Karpas-422 (cell line): Measurements from ENCODE around the gene CTTNBP2. TPM values are rescaled to one million over a fixed set of nuclear protein-coding genes. Genes with fewer than 3 reads are reported as not detected.

Experiments used
- DNase-seq: peaks from one replicate; pipeline ENCODE4 v3.0.0-alpha.2; 2015
- H2AFZ ChIP-seq: fragments of 200-600 bp; sonication (generic); 2 replicates; pipeline ENCODE4 v1.6.1; 2014; ENCODE audit warnings: antibody characterized with exemption, low read length, mixed read lengths
- H3K27ac ChIP-seq: fragments of 200-600 bp; sonication (generic); 2 replicates; pipeline ENCODE4 v1.5.1; 2014; ENCODE audit warnings: mild to moderate bottlenecking, low read length, moderate library complexity
- H3K27me3 ChIP-seq: fragments of 200-600 bp; sonication (generic); 2 replicates; pipeline ENCODE4 v1.6.1; 2014; ENCODE audit warnings: low read length, mixed read lengths
- H3K36me3 ChIP-seq: fragments of 200-600 bp; sonication (generic); 2 replicates; pipeline ENCODE4 v1.6.1; 2014; ENCODE audit warnings: low read length, mixed read lengths; ENCODE audit not compliant: insufficient read depth
- H3K4me1 ChIP-seq: fragments of 200-600 bp; sonication (generic); 2 replicates; pipeline ENCODE4 v1.6.1; 2014; ENCODE audit warnings: mild to moderate bottlenecking, low read length, mixed read lengths
- H3K4me2 ChIP-seq: fragments of 200-600 bp; sonication (generic); 2 replicates; pipeline ENCODE4 v1.6.1; 2014; ENCODE audit warnings: low read length, low read depth, mild to moderate bottlenecking; ENCODE audit not compliant: poor library complexity, severe bottlenecking
- H3K4me3 ChIP-seq: fragments of 200-600 bp; sonication (generic); 2 replicates; pipeline ENCODE4 v1.5.1; 2014; ENCODE audit warnings: mild to moderate bottlenecking, antibody characterized with exemption, low read length, mixed read lengths
- H3K79me2 ChIP-seq: fragments of 200-600 bp; sonication (generic); 2 replicates; pipeline ENCODE4 v1.6.1; 2014; ENCODE audit warnings: mild to moderate bottlenecking, low read length, mixed read lengths
- H3K9ac ChIP-seq: fragments of 200-600 bp; sonication (generic); 2 replicates; pipeline ENCODE4 v1.6.0; 2014; ENCODE audit warnings: low read length
- H3K9me2 ChIP-seq: fragments of 200-600 bp; sonication (generic), shearing (Covaris generic); replicated peaks from 2 replicates; pipeline ENCODE4 v1.6.0; 2014; ENCODE audit warnings: mild to moderate bottlenecking, low read length, moderate library complexity; ENCODE audit not compliant: insufficient read depth
- H3K9me3 ChIP-seq: fragments of 300-700, 200-600 bp; sonication (generic); 2 replicates; pipeline ENCODE4 v1.6.1; 2014; ENCODE audit warnings: low read length, mixed read lengths
- H4K20me1 ChIP-seq: fragments of 200-600 bp; sonication (generic); 2 replicates; pipeline ENCODE4 v1.6.1; 2014; ENCODE audit warnings: mild to moderate bottlenecking, antibody characterized with exemption, low read length, low read depth; ENCODE audit not compliant: insufficient read depth
- total RNA-seq: library from RNA; depleted of rRNA; stranded (reverse); fragments of >200 nt; shearing (Covaris generic); gene quantifications from 2 replicates; pipeline ENCODE4 v1.2.3, GENCODE V29; 2014; ENCODE audit warnings: low replicate concordance

The CTTNBP2 gene
- total RNA-seq, 1 experiment from 2014 or later, result not detected

DNA sequence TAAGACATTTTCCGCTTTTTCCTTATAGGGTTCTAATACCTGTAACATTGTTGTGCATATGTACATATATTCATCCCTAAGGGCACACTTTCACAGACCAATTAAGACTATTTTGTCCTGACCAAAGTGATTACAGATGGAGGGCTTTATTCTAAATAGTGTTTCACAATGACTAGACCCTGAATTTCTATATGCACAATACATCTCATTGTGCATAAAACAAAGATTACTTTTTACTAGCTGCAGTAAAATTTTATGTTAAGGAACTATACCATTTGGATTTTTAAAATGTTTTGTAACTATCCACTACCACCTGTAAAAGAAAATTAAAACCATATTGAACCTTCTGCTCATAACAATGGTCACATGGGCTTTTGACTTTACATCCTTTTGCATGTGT lies 87.8 kb downstream of the CTTNBP2 start:
- Histone ChIP-seq H4K20me1 (no peaks in the 10 kb centered on the region), H3K4me1 (no peaks in the 10 kb centered on the region), H3K9ac (no peak overlapping the region), H3K36me3 (no peaks in the 10 kb centered on the region), H3K79me2 (no peaks in the 10 kb centered on the region), H3K9me2 (no peaks in the 10 kb centered on the region), H3K27me3 (no peaks in the 10 kb centered on the region), H3K4me2 (no peak overlapping the region), H2AFZ (no peak overlapping the region), H3K27ac (no peak overlapping the region), H3K9me3 (no peaks in the 10 kb centered on the region), H3K4me3 (no peak overlapping the region)
- no peak for DNase-seq

GRCh38 chr7:117784315-117784714 lies 88.9 kb downstream of the CTTNBP2 start:
- no peak overlapping the region for H3K27ac ChIP-seq
- H3K9me3 ChIP-seq, result no peaks in the 10 kb centered on the region
- H3K4me3 ChIP-seq, result no peak overlapping the region
- no peaks in the 10 kb centered on the region for H3K36me3 ChIP-seq
- H4K20me1 ChIP-seq, result no peaks in the 10 kb centered on the region
- no peak for DNase-seq
- no peak overlapping the region for H3K4me2 ChIP-seq
- H2AFZ ChIP-seq, result no peak overlapping the region
- H3K79me2 ChIP-seq, result no peaks in the 10 kb centered on the region
- H3K9ac ChIP-seq, result no peak overlapping the region
- no peaks in the 10 kb centered on the region for H3K4me1 ChIP-seq
- no peaks in the 10 kb centered on the region for H3K27me3 ChIP-seq
- no peaks in the 10 kb centered on the region for H3K9me2 ChIP-seq

- no peaks in the 10 kb centered on the region for H3K79me2 ChIP-seq
- H2AFZ ChIP-seq, result no peak overlapping the region
- H3K27ac ChIP-seq, result no peak overlapping the region
- H3K4me3 ChIP-seq, result no peak overlapping the region
- H4K20me1 ChIP-seq, result no peaks in the 10 kb centered on the region
- no peaks in the 10 kb centered on the region for H3K4me1 ChIP-seq
- H3K36me3 ChIP-seq, result no peaks in the 10 kb centered on the region
- H3K9me3 ChIP-seq, result no peaks in the 10 kb centered on the region
- H3K9me2 ChIP-seq, result no peaks in the 10 kb centered on the region
- no peak for DNase-seq
- H3K27me3 ChIP-seq, result no peaks in the 10 kb centered on the region
- H3K4me2 ChIP-seq, result no peak overlapping the region
- no peak overlapping the region for H3K9ac ChIP-seq
These were observed 90.5 kb downstream of the CTTNBP2 start for GRCh38 chr7:117782761-117783160.

GRCh38 chr7:117781707-117782106 lies 91.5 kb downstream of the CTTNBP2 start:
- H3K4me3 ChIP-seq, result no peak overlapping the region
- no peak overlapping the region for H2AFZ ChIP-seq
- no peak for DNase-seq
- H3K36me3 ChIP-seq, result no peaks in the 10 kb centered on the region
- no peaks in the 10 kb centered on the region for H3K9me2 ChIP-seq
- H3K27ac ChIP-seq, result no peak overlapping the region
- H3K9me3 ChIP-seq, result no peaks in the 10 kb centered on the region
- H3K9ac ChIP-seq, result no peak overlapping the region
- H3K4me1 ChIP-seq, result no peaks in the 10 kb centered on the region
- H3K4me2 ChIP-seq, result no peak overlapping the region
- H4K20me1 ChIP-seq, result no peaks in the 10 kb centered on the region
- H3K79me2 ChIP-seq, result no peaks in the 10 kb centered on the region
- H3K27me3 ChIP-seq, result no peaks in the 10 kb centered on the region

DNA sequence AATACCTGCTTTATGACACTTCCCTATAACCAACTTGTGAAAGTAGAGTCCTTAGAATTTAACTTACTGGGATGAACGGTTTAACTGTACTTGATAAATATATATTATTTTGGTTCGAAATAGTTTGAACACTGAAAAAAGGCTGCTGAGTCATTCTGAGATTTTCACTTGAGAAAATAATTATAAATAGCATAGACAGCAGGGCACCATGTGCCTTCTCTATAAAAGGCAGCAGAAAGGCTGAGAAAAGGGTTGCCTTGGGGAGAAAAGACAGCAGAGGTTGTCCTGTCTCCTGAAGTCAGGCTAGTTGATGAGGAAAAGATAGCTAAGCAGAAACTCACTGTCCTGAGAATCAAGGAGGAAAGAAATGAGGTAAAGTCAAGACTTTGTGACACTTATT lies 92.4 kb downstream of the CTTNBP2 start:
- Histone ChIP-seq H4K20me1 (no peaks in the 10 kb centered on the region), H3K9ac (no peak overlapping the region), H3K4me3 (no peak overlapping the region), H3K4me2 (no peak overlapping the region), H3K9me3 (no peaks in the 10 kb centered on the region), H3K36me3 (no peaks in the 10 kb centered on the region), H3K9me2 (no peaks in the 10 kb centered on the region), H2AFZ (no peak overlapping the region), H3K4me1 (no peaks in the 10 kb centered on the region), H3K79me2 (no peaks in the 10 kb centered on the region), H3K27me3 (no peaks in the 10 kb centered on the region), H3K27ac (no peak overlapping the region)
- no peak for DNase-seq

DNA sequence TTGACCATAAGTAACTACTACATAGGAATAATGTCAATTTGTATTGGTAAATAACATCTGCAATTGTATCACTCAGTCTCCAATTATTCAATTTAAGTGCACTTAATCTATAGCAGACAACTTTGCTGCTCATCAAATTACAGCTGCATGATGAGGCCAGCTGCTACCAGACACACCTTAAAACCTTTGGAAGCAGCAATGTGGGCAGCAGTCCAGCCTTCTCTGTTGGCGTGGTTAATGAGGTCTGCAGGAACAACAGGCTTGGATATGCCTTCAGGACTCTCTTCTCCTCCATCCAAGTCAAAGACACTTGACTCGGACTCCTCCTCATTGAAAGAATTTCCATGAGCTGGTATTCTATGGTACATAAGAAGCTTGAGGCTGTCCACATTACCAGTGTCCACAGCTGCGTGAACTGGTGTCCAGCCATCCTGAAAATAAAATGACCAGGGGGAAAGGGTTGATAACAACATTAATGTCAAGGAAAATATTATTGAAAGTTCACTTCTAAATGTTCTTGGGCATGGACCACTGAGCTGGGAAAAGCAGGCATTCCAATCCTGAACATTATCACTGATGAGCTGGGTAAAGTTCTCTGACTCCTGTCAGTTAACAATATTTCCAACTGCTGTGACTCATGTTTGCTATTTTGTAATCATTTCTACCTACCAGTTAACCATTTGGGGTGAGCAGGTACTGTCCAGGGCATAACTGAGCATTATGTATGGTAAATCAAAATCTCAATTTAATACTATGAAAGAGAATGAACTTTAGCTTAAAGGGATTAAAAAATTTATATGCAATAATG lies 95.7 kb downstream of the CTTNBP2 start:
- no peak overlapping the region for H3K4me3 ChIP-seq
- H3K36me3 ChIP-seq, result no peaks in the 10 kb centered on the region
- H3K79me2 ChIP-seq, result no peaks in the 10 kb centered on the region
- DNase-seq, result no peak
- no peaks in the 10 kb centered on the region for H3K27me3 ChIP-seq
- no peaks in the 10 kb centered on the region for H3K9me3 ChIP-seq
- H2AFZ ChIP-seq, result no peak overlapping the region
- no peak overlapping the region for H3K27ac ChIP-seq
- H3K4me2 ChIP-seq, result no peak overlapping the region
- no peaks in the 10 kb centered on the region for H4K20me1 ChIP-seq
- no peak overlapping the region for H3K9ac ChIP-seq
- H3K4me1 ChIP-seq, result no peaks in the 10 kb centered on the region
- no peaks in the 10 kb centered on the region for H3K9me2 ChIP-seq

DNA sequence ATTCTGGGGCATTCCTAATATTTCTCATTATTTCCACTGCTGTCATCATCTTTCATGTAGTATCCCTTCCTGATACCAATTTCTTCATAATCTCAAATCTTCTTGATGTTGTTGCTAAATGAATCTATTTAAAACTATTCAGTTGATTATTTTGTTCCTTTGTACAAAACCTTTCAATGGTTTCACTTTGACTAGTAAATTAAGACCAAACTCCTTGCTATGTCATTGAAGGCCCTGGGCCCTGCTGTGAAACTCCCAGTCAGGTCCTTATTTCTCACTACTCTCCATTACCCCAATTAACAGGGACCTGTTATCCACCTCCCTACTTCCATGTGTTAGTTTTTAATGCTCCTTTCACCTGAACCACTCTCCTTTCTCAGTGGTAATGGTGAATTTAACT lies 97.0 kb downstream of the CTTNBP2 start:
- Histone ChIP-seq H3K36me3 (no peaks in the 10 kb centered on the region), H3K9me2 (no peaks in the 10 kb centered on the region), H3K27ac (no peak overlapping the region), H3K9ac (no peak overlapping the region), H3K4me3 (no peak overlapping the region), H3K27me3 (no peaks in the 10 kb centered on the region), H3K4me2 (no peak overlapping the region), H4K20me1 (no peaks in the 10 kb centered on the region), H3K9me3 (no peaks in the 10 kb centered on the region), H3K79me2 (no peaks in the 10 kb centered on the region), H3K4me1 (no peaks in the 10 kb centered on the region), H2AFZ (no peak overlapping the region)
- no peak for DNase-seq

- H3K4me2 ChIP-seq, result no peak overlapping the region
- H3K27me3 ChIP-seq, result no peaks in the 10 kb centered on the region
- H3K36me3 ChIP-seq, result no peaks in the 10 kb centered on the region
- no peak overlapping the region for H3K9ac ChIP-seq
- H2AFZ ChIP-seq, result no peak overlapping the region
- H4K20me1 ChIP-seq, result no peaks in the 10 kb centered on the region
- H3K9me3 ChIP-seq, result no peaks in the 10 kb centered on the region
- no peak overlapping the region for H3K4me3 ChIP-seq
- no peak overlapping the region for H3K27ac ChIP-seq
- H3K4me1 ChIP-seq, result no peaks in the 10 kb centered on the region
- H3K9me2 ChIP-seq, result no peaks in the 10 kb centered on the region
- DNase-seq, result no peak
- H3K79me2 ChIP-seq, result no peaks in the 10 kb centered on the region
These were observed 97.4 kb downstream of the CTTNBP2 start for GRCh38 chr7:117775801-117776200.
